ENCODE measurements around the gene ADAM10.

DNA sequence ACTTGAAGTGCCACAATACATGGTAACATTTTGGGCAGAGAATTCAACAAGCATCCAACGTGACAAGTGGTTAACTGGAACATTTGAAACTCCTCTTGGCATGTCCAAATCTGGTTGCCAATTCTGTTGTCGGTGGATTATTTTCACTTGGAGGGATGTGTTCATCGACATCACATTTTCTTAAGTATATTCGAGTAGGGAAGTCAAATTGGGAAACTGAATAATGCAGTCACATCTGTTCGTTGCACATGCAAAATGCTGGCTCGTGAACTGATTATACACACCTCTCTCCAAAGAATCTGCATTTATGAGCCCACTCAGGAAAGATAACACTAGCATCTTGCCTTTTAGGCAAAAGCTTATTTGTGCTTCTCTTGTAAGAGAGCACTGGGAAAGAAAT, 178.0 kb downstream of the ADAM10 start:
- TF ChIP-seq, protein P1, sequence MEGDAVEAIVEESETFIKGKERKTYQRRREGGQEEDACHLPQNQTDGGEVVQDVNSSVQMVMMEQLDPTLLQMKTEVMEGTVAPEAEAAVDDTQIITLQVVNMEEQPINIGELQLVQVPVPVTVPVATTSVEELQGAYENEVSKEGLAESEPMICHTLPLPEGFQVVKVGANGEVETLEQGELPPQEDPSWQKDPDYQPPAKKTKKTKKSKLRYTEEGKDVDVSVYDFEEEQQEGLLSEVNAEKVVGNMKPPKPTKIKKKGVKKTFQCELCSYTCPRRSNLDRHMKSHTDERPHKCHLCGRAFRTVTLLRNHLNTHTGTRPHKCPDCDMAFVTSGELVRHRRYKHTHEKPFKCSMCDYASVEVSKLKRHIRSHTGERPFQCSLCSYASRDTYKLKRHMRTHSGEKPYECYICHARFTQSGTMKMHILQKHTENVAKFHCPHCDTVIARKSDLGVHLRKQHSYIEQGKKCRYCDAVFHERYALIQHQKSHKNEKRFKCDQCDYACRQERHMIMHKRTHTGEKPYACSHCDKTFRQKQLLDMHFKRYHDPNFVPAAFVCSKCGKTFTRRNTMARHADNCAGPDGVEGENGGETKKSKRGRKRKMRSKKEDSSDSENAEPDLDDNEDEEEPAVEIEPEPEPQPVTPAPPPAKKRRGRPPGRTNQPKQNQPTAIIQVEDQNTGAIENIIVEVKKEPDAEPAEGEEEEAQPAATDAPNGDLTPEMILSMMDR (IDR thresholded peaks at IDR 0.05), result no peak
- no peak for TF ChIP-seq KAT7 (CRISPR knock-in tag; IDR thresholded peaks at IDR 0.05; ENCODE audit: borderline replicate concordance)
- TF ChIP-seq, protein P2, sequence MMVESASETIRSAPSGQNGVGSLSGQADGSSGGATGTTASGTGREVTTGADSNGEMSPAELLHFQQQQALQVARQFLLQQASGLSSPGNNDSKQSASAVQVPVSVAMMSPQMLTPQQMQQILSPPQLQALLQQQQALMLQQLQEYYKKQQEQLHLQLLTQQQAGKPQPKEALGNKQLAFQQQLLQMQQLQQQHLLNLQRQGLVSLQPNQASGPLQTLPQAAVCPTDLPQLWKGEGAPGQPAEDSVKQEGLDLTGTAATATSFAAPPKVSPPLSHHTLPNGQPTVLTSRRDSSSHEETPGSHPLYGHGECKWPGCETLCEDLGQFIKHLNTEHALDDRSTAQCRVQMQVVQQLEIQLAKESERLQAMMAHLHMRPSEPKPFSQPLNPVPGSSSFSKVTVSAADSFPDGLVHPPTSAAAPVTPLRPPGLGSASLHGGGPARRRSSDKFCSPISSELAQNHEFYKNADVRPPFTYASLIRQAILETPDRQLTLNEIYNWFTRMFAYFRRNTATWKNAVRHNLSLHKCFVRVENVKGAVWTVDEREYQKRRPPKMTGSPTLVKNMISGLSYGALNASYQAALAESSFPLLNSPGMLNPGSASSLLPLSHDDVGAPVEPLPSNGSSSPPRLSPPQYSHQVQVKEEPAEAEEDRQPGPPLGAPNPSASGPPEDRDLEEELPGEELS (CRISPR knock-in tag; IDR thresholded peaks at IDR 0.05), result no peak
- no peak for TF ChIP-seq TP53 (CRISPR knock-in tag; IDR thresholded peaks at IDR 0.05)
- TF ChIP-seq, protein P3, sequence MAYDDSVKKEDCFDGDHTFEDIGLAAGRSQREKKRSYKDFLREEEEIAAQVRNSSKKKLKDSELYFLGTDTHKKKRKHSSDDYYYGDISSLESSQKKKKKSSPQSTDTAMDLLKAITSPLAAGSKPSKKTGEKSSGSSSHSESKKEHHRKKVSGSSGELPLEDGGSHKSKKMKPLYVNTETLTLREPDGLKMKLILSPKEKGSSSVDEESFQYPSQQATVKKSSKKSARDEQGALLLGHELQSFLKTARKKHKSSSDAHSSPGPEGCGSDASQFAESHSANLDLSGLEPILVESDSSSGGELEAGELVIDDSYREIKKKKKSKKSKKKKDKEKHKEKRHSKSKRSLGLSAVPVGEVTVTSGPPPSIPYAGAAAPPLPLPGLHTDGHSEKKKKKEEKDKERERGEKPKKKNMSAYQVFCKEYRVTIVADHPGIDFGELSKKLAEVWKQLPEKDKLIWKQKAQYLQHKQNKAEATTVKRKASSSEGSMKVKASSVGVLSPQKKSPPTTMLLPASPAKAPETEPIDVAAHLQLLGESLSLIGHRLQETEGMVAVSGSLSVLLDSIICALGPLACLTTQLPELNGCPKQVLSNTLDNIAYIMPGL (CRISPR knock-in tag; IDR thresholded peaks at IDR 0.05), result no peak
- TF ChIP-seq JUN (CRISPR knock-in tag; IDR thresholded peaks at IDR 0.05), result no peak
- TF ChIP-seq, protein P4, sequence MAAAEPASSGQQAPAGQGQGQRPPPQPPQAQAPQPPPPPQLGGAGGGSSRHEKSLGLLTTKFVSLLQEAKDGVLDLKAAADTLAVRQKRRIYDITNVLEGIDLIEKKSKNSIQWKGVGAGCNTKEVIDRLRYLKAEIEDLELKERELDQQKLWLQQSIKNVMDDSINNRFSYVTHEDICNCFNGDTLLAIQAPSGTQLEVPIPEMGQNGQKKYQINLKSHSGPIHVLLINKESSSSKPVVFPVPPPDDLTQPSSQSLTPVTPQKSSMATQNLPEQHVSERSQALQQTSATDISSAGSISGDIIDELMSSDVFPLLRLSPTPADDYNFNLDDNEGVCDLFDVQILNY (CRISPR knock-in tag; IDR thresholded peaks at IDR 0.05), result no peak
- no peak for TF ChIP-seq ATF1 (CRISPR knock-in tag; IDR thresholded peaks at IDR 0.05)
- no peak for TF ChIP-seq SMAD3 (CRISPR knock-in tag; IDR thresholded peaks at IDR 0.05; ENCODE audit: borderline replicate concordance)
- TF ChIP-seq ZNF263 (CRISPR knock-in tag; IDR thresholded peaks at IDR 0.05; ENCODE audit: low read depth), result no peak
- TF ChIP-seq, protein P5, sequence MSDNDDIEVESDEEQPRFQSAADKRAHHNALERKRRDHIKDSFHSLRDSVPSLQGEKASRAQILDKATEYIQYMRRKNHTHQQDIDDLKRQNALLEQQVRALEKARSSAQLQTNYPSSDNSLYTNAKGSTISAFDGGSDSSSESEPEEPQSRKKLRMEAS (CRISPR knock-in tag; IDR thresholded peaks at IDR 0.05), result no peak
